Sigmoid colon (tissue), 7 donors: ENCODE data around the gene KRT79. TPM values are rescaled to one million over a fixed set of nuclear protein-coding genes. Genes with fewer than 3 reads are reported as not detected.

Experiments
- DNase-seq: peaks from one replicate; pipeline ENCODE4 v3.0.0-alpha.2; 2019
- H3K27ac ChIP-seq, 4 donors: fragments of 200-600 bp; sonication (generic); one replicate each; pipeline ENCODE4 v1.5.1; 2016 to 2019; ENCODE audit warnings: mild to moderate bottlenecking in 1 of 4
- H3K27me3 ChIP-seq, 3 donors: fragments of 200-600 bp; sonication (generic); one replicate each; pipeline ENCODE4 v1.5.1; 2019; ENCODE audit warnings: mild to moderate bottlenecking in 1 of 3
- H3K36me3 ChIP-seq, 4 donors: fragments of 200-600 bp; sonication (generic); one replicate each; pipeline ENCODE4 v1.5.1; 2016 to 2019
- H3K4me1 ChIP-seq, 4 donors: fragments of 200-600 bp; sonication (generic); one replicate each; pipeline ENCODE4 v1.5.1; 2017 to 2019
- H3K4me3 ChIP-seq, 4 donors: fragments of 200-600 bp; sonication (generic); one replicate each; pipeline ENCODE4 v1.5.1; 2017 to 2019; ENCODE audit warnings: mild to moderate bottlenecking in 2 of 4, moderate library complexity in 1 of 4
- H3K9me3 ChIP-seq, 4 donors: fragments of 200-600 bp in 3 of 4; sonication (generic) in 3 of 4; one replicate each; pipeline versions ENCODE4 v1.5.1 to v1.6.1; 2013 to 2019
- CTCF ChIP-seq, 4 experiments: fragments of 450-650 bp in 3 of 4; fragments of 200-600 bp in 1 of 4; IDR thresholded peaks; one replicate each; pipeline ENCODE4 v1.5.1; 2016 to 2019; ENCODE audit warnings: antibody characterized with exemption in 4 of 4, mild to moderate bottlenecking in 3 of 4, moderate library complexity in 2 of 4
- EP300 ChIP-seq, 4 donors: sonication (generic); formaldehyde crosslinking; IDR thresholded peaks; one replicate each; pipeline ENCODE4 v1.6.1; 2017; ENCODE audit warnings: antibody characterized with exemption in 4 of 4
- POLR2A ChIP-seq, 2 donors: fragments of 450-650 bp; IDR thresholded peaks; one replicate each; pipeline ENCODE4 v1.6.1; 2016; ENCODE audit warnings: antibody characterized with exemption in 2 of 2, mild to moderate bottlenecking in 2 of 2, moderate library complexity in 2 of 2
- POLR2AphosphoS5 ChIP-seq, 4 donors: sonication (generic); formaldehyde crosslinking; IDR thresholded peaks; one replicate each; pipeline ENCODE4 v1.6.1; 2017; ENCODE audit warnings: antibody characterized with exemption in 4 of 4
- WGBS, 2 donors: extraction: QIAGEN DNeasy Blood & Tissue Kit; methylation state at CpG; one replicate each; pipeline ENCODE4 v1.1.7; 2013; 5-methylcytosine and 5-hydroxymethylcytosine counted together
- intact Hi-C: fragments of 100-400 bp; cut with DNase I; formaldehyde crosslinking; loops from one replicate; pipeline ENCODE4 v1.15.1; 2023
- polyA plus RNA-seq, 3 donors: library from polyadenylated mRNA; stranded (reverse); fragments of 200-250 nt; gene quantifications; one replicate each; pipeline ENCODE4 v1.2.3, GENCODE V29; 2013
- total RNA-seq, 4 donors: library from RNA; depleted of rRNA; stranded (reverse); fragments of >200 nt; gene quantifications; one replicate each; pipeline ENCODE4 v1.1.0, GENCODE V29; 2016
- donor health status: healthy with polysubstance abuse.
- donor health status: Bipolar disorder and iron deficiency.
- donor health status: healthy.

KRT79 gene
- total and polyA plus RNA-seq, 7 donors: 0.16 TPM; not detected in 6

GRCh38 chr12:52783563-52784316 is 50.4 kb downstream of the KRT79 start:
- no peaks in the 10 kb centered on the region for H3K36me3 ChIP-seq
- TF ChIP-seq POLR2A (IDR thresholded peaks at IDR 0.05): no peak
- H3K27me3 ChIP-seq: peaks cover 0 to 18% (median 0%) of the 10 kb centered on the region in 3 donors
- H3K9me3 ChIP-seq: no peaks in the 10 kb centered on the region
- no peak for DNase-seq
- intact Hi-C loops: no loop called here
- no peak overlapping the region for H3K27ac ChIP-seq
- no peaks in the 10 kb centered on the region for H3K4me1 ChIP-seq
- WGBS, 2 donors: 86% methylated on average over 7 of the region's 7 CpGs
- no peak overlapping the region for H3K4me3 ChIP-seq

GRCh38 chr12:52782502-52782901 is 51.6 kb downstream of the KRT79 start:
- TF ChIP-seq POLR2AphosphoS5 (IDR thresholded peaks at IDR 0.05): no peak
- no peak for TF ChIP-seq CTCF (IDR thresholded peaks at IDR 0.05)
- TF ChIP-seq EP300 (IDR thresholded peaks at IDR 0.05): no peak
- no peak for TF ChIP-seq POLR2A (IDR thresholded peaks at IDR 0.05)
- H3K4me3 ChIP-seq: no peak overlapping the region
- H3K4me1 ChIP-seq: no peaks in the 10 kb centered on the region
- WGBS, 2 donors: 93 to 95% methylated on average over 4 of the region's 4 CpGs
- intact Hi-C loops: no loop called here
- peaks cover 0 to 14% (median 0%) of the 10 kb centered on the region in 3 donors for H3K27me3 ChIP-seq
- DNase-seq: no peak
- no peaks in the 10 kb centered on the region for H3K9me3 ChIP-seq
- no peak overlapping the region for H3K27ac ChIP-seq
- H3K36me3 ChIP-seq: no peaks in the 10 kb centered on the region

GRCh38 chr12:52781399-52782082 is 52.6 kb downstream of the KRT79 start:
- Histone ChIP-seq H3K4me1 (no peaks in the 10 kb centered on the region), H3K4me3 (no peak overlapping the region), H3K27ac (no peak overlapping the region), H3K36me3 (no peaks in the 10 kb centered on the region), H3K27me3 (peaks cover 0 to 14% (median 0%) of the 10 kb centered on the region in 3 donors), H3K9me3 (no peaks in the 10 kb centered on the region)
- no peak for DNase-seq
- intact Hi-C loops: no loop called here
- TF ChIP-seq POLR2A (IDR thresholded peaks at IDR 0.05) (no peak), POLR2AphosphoS5 (IDR thresholded peaks at IDR 0.05) (no peak), EP300 (IDR thresholded peaks at IDR 0.05) (no peak), CTCF (IDR thresholded peaks at IDR 0.05) (no peak)
- 63 to 87% methylated on average over 4 of the region's 4 CpGs for WGBS, 2 donors

GRCh38 chr12:52779914-52780313 is 54.2 kb downstream of the KRT79 start:
- Histone ChIP-seq H3K9me3 (no peaks in the 10 kb centered on the region), H3K36me3 (no peaks in the 10 kb centered on the region), H3K4me1 (no peaks in the 10 kb centered on the region), H3K27me3 (peaks cover 0 to 6% (median 0%) of the 10 kb centered on the region in 3 donors), H3K4me3 (no peak overlapping the region), H3K27ac (no peak overlapping the region)
- intact Hi-C loops: no loop called here
- 91 to 93% methylated on average over 6 of the region's 6 CpGs for WGBS, 2 donors
- TF ChIP-seq POLR2AphosphoS5 (IDR thresholded peaks at IDR 0.05): no peak
- no peak for DNase-seq

- intact Hi-C loops: no loop called here
- Histone ChIP-seq H3K4me3 (no peak overlapping the region), H3K36me3 (no peaks in the 10 kb centered on the region)
These were observed 55.3 kb downstream of the KRT79 start for GRCh38 chr12:52778833-52779232.

More at GRCh38 chr12:52778833-52779232, 55.3 kb downstream of the KRT79 start:
- 89 to 92% methylated on average over 2 of the region's 2 CpGs for WGBS, 2 donors
- H3K27me3 ChIP-seq: no peaks in the 10 kb centered on the region
- no peak for TF ChIP-seq CTCF (IDR thresholded peaks at IDR 0.05)
- no peak for TF ChIP-seq POLR2A (IDR thresholded peaks at IDR 0.05)
- no peak for TF ChIP-seq POLR2AphosphoS5 (IDR thresholded peaks at IDR 0.05)
- no peak for TF ChIP-seq EP300 (IDR thresholded peaks at IDR 0.05)
- no peak overlapping the region for H3K27ac ChIP-seq
- DNase-seq: no peak
- no peaks in the 10 kb centered on the region for H3K4me1 ChIP-seq
- H3K9me3 ChIP-seq: no peaks in the 10 kb centered on the region
